ENCODE measurements around the gene CENPB.
A peak's percentile ranks its signal among the peaks of the same experiment; 100 is the strongest.

The CENPB gene

GRCh38 chr20:3778976-3779375 is 7.6 kb downstream of the CENPB start:
- H3K27me3 ChIP-seq (ENCODE audit: control insufficient read depth, low read length): peaks cover 24% of the 10 kb centered on the region

GRCh38 chr20:3777716-3778629 is 8.6 kb downstream of the CENPB start:
- peak overlapping the region; percentile 92 for H3K4me2 ChIP-seq (ENCODE audit: low read length)

More at GRCh38 chr20:3778976-3779375, 7.6 kb downstream of the CENPB start:
- Histone ChIP-seq H3K9me2 (replicated peaks; ENCODE audit: control insufficient read depth, low read length) (no peaks in the 10 kb centered on the region), H4K20me1 (ENCODE audit: control insufficient read depth, insufficient read depth, low read depth, low read length) (no peaks in the 10 kb centered on the region; the same call in 1 of the 2 replicates), H3K4me2 (ENCODE audit: low read length) (peak overlapping the region; percentile 92), H3K79me2 (ENCODE audit: control insufficient read depth, low read length) (peaks cover 8% of the 10 kb centered on the region), H3F3A (ENCODE audit: control insufficient read depth, insufficient read depth) (peaks cover 7% of the 10 kb centered on the region; the same call in 1 of the 2 replicates), H3K4me3 (ENCODE audit: low read length) (no peak overlapping the region), H3K9me3 (ENCODE audit: control insufficient read depth, insufficient read depth, low read length) (no peaks in the 10 kb centered on the region), H3K27ac (ENCODE audit: low read depth, low read length) (no peak overlapping the region), H3K4me1 (ENCODE audit: control insufficient read depth, low read length) (peaks cover 43% of the 10 kb centered on the region), H3K36me3 (ENCODE audit: control insufficient read depth, low read length) (peaks cover 7% of the 10 kb centered on the region; the same call in 1 of the 2 replicates)
- TF ChIP-seq EZH2phosphoT487 (IDR thresholded peaks at IDR 0.05; ENCODE audit: borderline replicate concordance, low read length): no peak
- no peak for TF ChIP-seq CTCF (IDR thresholded peaks at IDR 0.05; ENCODE audit: low read depth, low read length, poor library complexity, severe bottlenecking)

GRCh38 chr20:3777381-3777715 is 9.2 kb downstream of the CENPB start:
- H3K4me3 ChIP-seq (ENCODE audit: low read length): peak overlapping the region; percentile 80

More at GRCh38 chr20:3777716-3778629, 8.6 kb downstream of the CENPB start:
- Histone ChIP-seq H3K79me2 (ENCODE audit: control insufficient read depth, low read length) (no peaks in the 10 kb centered on the region; the same call in 1 of the 2 replicates), H3K9me3 (ENCODE audit: control insufficient read depth, insufficient read depth, low read length) (no peaks in the 10 kb centered on the region), H3K4me3 (ENCODE audit: low read length) (peak overlapping the region; percentile 80), H3K4me1 (ENCODE audit: control insufficient read depth, low read length) (peaks cover 43% of the 10 kb centered on the region), H4K20me1 (ENCODE audit: control insufficient read depth, insufficient read depth, low read depth, low read length) (no peaks in the 10 kb centered on the region; the same call in 1 of the 2 replicates), H3K27ac (ENCODE audit: low read depth, low read length) (no peak overlapping the region), H3K36me3 (ENCODE audit: control insufficient read depth, low read length) (no peaks in the 10 kb centered on the region), H3F3A (ENCODE audit: control insufficient read depth, insufficient read depth) (peaks cover 7% of the 10 kb centered on the region; the same call in 1 of the 2 replicates), H3K9me2 (replicated peaks; ENCODE audit: control insufficient read depth, low read length) (no peaks in the 10 kb centered on the region), H3K27me3 (ENCODE audit: control insufficient read depth, low read length) (peaks cover 24% of the 10 kb centered on the region)
- TF ChIP-seq CTCF (IDR thresholded peaks at IDR 0.05; ENCODE audit: low read depth, low read length, poor library complexity, severe bottlenecking) (no peak), EZH2phosphoT487 (IDR thresholded peaks at IDR 0.05; ENCODE audit: borderline replicate concordance, low read length) (peak; percentile 42; the same call in 1 of the 2 replicates)

More at GRCh38 chr20:3777381-3777715, 9.2 kb downstream of the CENPB start:
- Histone ChIP-seq H3F3A (ENCODE audit: control insufficient read depth, insufficient read depth) (peaks cover 3% of the 10 kb centered on the region; the same call in 1 of the 2 replicates), H3K27me3 (ENCODE audit: control insufficient read depth, low read length) (peaks cover 24% of the 10 kb centered on the region), H3K27ac (ENCODE audit: low read depth, low read length) (no peak overlapping the region), H3K4me1 (ENCODE audit: control insufficient read depth, low read length) (peaks cover 43% of the 10 kb centered on the region), H3K79me2 (ENCODE audit: control insufficient read depth, low read length) (no peaks in the 10 kb centered on the region), H3K9me3 (ENCODE audit: control insufficient read depth, insufficient read depth, low read length) (no peaks in the 10 kb centered on the region), H3K36me3 (ENCODE audit: control insufficient read depth, low read length) (no peaks in the 10 kb centered on the region), H3K4me2 (ENCODE audit: low read length) (peak overlapping the region; percentile 92), H3K9me2 (replicated peaks; ENCODE audit: control insufficient read depth, low read length) (no peaks in the 10 kb centered on the region), H4K20me1 (ENCODE audit: control insufficient read depth, insufficient read depth, low read depth, low read length) (no peaks in the 10 kb centered on the region; the same call in 1 of the 2 replicates)
- TF ChIP-seq EZH2phosphoT487 (IDR thresholded peaks at IDR 0.05; ENCODE audit: borderline replicate concordance, low read length): no peak
- TF ChIP-seq CTCF (IDR thresholded peaks at IDR 0.05; ENCODE audit: low read depth, low read length, poor library complexity, severe bottlenecking): no peak

All from DOHH2 (cell line).